GM21723 (cell line): Measurements from ENCODE around the gene ASRGL1.

Source experiments
- ATAC-seq: cut with Tn5 transposase; IDR thresholded peaks from one replicate; pipeline ENCODE4 v1.9.1; 2021; ENCODE audit warnings: mild to moderate bottlenecking, moderate library complexity; ENCODE audit not compliant: unreplicated experiment

ASRGL1 gene

DNA sequence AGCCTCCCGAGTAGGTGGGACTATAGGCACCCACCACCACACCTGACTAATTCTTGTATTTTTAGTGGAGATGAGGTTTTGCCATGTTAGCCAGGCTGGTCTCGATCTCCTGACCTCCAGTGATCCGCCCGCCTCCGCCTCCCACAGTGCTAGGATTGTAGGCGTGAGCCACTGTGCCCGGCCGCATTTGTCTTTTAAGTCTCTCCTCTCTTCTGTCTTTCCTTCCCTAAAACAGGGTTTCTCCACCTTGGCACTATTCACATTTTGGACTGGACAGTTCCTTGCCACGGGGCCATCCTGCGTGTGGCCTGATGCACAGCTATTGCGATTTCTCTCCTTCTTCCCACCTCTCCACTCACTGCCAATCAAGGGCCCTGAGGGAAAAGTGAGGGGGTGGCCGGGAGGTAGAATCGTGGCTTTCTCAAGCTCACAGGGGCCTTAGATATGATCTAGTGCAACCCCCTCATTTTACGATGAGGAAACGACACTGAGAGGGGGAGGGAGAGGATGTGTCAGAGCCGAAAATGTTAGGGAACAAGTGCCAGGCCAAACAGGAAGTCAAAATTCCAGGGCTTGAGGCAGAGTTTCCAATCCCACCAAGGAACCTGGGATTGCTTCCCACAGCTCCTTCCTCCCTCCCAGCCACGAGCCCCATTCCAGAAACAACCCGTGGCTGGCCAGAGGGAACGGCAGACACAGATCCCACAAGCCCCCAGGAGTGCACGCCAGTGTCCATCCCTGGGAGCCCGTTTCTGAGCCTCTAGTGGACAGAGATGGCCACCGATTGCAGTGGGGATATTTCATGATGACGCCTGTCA is 102.7 kb downstream of the ASRGL1 start:
- ATAC-seq = no peak
